GM21447 (cell line): ENCODE data around the gene ATF3.
"Not testable (repeated sequence)": the region's sequence is repeated elsewhere in the genome, so short reads cannot be mapped to it uniquely, and the experiment has no call there.

Experiments used
- ATAC-seq: cut with Tn5 transposase; IDR thresholded peaks from one replicate; pipeline ENCODE4 v1.9.1; 2021; ENCODE audit not compliant: unreplicated experiment

The ATF3 gene

DNA sequence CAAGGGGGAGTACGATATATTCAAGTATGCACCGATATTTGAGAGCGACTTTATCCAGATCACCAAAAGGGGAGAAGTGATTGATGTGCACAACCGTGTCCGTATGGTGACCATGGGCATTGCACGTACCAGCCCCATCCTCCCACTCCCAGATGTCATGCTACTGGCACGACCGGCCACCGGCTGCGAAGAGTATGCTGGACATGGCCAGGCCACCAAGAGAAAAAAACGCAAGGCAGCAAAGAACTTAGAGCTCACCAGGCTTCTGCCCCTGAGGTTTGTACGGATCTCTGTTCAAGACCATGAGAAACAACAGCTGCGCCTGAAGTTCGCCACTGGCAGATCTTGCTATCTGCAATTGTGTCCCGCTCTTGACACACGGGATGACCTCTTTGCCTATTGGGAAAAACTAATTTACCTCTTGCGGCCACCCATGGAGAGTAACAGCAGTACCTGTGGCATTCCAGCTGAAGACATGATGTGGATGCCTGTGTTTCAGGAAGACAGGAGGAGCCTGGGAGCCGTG lies 16.5 kb downstream of the ATF3 start:
- no peak for ATAC-seq

DNA sequence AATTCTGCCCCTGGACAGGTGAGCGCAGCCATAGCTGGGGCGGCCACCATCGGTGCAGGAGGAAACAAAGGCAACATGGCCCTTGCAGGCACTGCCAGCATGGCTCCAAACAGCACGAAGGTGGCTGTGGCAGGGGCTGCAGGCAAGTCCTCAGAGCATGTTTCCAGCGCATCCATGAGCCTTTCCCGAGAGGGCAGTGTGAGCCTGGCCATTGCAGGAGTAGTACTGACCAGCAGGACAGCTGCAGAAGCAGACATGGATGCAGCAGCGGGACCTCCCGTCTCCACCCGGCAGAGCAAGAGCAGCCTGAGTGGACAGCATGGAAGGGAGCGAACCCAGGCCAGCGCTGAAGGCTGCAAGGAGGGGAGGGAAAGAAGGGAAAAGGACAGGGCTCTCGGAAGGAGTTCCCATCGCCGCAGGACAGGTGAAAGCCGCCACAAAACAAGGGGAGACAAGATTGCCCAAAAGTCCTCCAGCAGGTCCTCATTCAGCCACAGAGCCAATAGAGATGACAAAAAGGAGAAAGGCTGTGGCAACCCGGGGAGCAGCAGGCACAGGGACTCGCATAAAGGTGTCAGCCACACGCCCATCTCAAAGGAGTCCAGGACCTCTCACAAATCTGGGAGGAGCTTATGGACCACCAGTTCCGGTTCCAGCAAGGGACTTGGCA lies 17.4 kb downstream of the ATF3 start:
- no peak for ATAC-seq

DNA sequence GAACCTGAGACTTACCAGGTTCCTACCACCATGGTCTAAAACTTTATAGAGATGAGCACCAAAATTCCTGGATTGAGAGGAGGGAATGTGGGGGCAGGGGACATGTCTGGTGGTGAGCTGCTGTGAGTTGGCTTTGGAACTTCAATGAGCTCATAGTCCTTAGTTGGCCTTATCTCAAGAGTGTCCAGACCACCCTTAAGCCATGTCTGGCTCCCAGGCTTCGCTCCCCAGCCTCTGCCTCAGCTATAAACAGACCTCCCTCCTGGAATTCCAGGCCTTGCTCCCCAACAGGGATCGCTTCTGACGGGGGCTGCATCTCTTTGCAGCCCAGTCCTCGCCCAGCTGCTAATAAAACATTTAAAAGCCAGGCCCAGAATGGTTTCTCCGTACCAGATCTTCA lies 19.5 kb downstream of the ATF3 start:
- ATAC-seq, result no peak

DNA sequence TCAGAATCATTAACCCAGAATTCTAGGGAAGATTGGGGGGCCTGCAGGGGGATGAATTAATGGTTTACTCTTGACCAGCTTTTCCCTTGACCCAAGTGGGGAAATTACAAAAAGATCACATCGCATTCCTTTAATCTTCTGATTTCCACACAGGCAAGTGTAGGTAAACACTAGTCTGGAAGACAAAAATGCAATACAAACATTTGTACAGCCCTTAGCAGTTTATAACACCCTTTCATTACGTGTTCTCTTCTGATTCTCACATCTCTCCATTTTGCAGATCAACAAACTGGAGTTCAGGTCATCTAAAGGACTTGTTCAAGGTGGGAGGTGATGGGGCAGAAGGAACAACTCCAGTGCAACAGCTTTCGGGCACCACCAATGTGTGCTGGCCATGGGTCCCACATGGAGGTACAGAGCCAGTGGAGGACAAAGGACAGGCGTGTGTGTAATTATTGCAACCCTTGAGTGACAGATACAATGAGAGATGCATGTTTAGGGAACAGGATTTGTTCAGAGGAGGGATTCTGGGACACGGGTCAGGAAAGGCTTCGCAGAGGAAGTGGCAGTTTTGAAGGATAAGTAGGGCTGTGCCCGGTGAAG lies 20.4 kb downstream of the ATF3 start:
- no peak for ATAC-seq

DNA sequence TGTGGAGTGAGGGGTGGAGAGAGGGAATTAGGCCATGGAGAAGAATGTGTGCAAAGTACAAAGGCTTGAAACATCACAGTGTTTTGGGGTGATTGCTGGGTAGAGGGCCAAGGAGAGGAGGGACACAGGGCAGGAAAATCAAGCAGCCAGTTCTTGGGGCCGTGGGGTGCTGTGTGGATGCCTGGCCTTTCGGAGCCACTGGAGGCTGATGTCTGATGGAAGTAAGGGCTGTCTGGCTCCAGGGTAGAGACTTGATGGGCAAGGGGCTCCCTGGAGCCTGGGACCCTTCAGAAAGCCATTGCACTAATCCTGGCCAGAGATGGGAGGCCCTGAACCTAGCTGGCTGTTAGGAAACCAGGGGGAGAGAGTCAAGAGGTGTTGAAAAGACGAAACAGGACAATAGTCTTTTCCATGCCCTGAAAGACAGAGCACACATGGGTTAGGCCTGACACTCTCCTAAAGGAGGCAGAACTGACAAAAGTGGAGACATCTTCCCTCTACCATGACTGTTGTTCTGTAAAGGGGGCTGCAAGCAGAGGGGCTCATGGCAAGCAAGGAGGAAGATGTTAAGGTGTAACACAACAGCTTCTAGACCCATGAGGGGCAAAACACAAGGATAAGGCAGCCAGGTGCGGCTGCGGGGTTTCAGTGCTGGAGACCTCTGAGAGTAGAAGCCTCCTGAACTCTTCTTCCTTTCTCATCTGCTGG lies 21.0 kb downstream of the ATF3 start:
- no peak for ATAC-seq

DNA sequence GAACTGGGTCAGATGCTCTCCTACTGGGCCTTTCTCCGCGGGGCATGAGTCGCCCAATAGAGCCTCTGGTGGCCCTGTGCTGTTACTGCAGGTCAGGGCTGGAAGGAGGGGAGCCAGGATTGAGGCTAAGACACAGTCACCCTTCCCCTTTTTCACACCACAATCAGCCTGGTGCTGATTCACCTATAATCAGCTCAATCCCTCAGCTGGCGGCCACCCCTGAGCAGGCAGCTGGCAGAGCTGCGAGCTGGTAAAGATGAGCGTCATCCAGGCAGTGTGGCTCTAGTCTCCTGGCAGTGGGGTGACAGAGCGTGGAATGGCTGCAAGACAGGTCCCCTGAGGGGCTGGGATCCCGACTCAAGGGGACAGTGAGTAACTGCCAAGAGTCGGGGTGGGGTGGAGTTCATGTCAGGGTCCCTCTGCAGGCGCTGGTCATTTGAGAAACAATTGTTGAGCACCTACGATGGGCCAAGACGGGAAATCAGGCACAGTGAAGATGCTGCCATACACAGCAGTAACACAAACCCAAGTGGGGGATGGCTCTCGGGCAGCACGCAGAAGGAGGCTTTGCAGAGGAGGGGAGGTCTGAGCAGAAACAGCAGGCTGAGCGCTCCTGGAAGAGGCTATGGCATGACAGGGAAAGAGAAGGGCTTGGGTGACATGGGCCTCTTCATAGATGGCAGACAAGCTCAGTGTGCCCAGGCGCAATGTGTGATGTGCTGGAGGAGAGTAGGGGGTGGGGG lies 21.8 kb downstream of the ATF3 start:
- peak; percentile 93 for ATAC-seq

DNA sequence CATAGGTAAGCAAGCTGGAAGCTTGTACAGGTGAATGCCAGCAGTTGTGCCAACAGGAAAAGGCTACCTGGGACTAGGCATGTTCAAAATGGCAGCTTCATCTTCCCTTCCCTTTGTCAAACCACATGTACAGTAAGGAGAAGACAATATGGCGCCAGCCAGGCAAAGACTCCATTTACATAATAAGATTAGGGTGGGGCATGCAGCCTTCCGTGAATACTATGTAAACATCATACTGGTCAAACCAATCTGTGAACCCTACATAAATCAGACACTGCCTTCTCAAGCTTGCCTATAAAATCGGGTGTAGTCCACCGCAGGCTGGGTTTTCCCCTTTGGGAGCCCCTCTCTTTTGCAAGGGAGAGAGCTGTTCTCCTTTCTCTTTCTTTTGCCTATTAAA lies 24.6 kb downstream of the ATF3 start:
- no peak for ATAC-seq

DNA sequence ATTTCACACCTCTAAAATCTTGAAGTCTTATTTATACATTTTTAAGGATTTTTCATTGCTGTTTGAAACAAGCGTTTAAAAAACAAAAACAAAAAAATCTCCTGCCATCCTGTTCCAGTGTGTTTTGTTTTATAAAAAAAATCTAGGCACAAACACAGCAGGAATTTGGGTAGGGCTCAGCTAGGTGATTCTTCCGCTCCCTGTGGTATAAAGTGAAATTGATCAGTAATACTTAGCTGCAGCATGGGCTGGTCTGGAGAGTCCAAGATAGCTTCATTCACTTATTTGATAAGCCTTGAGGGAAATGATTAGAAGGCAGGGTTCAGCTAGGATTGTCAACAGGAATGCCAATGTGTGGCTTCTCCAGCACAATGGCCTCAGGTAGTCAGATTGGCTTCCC lies 25.7 kb downstream of the ATF3 start:
- ATAC-seq, result no peak

DNA sequence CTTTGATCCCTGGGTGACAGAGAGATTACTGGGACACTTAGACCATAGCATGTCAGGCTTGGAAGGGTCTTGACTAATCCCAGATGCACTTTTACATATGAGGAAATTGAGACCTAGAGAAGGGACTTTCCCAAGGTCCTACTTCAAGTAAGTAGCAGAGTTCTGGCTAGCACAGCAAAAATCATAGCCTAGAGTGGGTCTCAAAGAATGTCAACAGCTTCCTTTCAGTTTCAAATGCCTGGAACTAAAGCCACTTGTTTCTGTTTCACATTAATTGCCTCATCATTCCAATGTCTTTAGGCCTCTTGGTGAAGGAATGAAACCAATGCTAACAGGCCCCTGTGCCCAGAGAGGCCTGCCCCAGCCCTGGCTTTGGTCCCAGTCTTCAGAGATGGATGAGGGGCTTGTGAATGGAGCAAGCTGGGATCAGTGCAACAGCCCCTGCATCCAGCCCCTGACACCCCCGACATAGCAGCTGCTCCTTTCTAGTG lies 26.6 kb downstream of the ATF3 start:
- no peak for ATAC-seq

DNA sequence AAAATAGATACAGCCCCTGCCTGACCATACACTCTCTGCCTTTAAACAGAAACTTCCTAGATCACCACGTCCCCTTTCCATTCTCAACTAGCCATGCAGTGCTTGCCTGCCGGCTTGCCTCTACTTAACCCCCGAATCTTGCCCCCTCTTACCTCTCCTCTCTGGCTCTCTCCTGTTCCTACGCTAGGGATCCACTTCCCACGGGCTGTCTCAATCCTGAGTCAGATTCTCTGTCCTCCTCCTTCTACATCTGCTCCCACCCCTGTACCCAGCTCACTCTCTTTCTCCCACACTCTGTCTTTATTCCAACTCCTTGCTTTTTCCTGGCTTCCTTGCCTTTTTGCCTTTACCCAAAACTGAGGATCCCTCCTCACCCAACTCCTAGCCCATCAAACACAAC lies 29.3 kb downstream of the ATF3 start:
- ATAC-seq, result no peak

DNA sequence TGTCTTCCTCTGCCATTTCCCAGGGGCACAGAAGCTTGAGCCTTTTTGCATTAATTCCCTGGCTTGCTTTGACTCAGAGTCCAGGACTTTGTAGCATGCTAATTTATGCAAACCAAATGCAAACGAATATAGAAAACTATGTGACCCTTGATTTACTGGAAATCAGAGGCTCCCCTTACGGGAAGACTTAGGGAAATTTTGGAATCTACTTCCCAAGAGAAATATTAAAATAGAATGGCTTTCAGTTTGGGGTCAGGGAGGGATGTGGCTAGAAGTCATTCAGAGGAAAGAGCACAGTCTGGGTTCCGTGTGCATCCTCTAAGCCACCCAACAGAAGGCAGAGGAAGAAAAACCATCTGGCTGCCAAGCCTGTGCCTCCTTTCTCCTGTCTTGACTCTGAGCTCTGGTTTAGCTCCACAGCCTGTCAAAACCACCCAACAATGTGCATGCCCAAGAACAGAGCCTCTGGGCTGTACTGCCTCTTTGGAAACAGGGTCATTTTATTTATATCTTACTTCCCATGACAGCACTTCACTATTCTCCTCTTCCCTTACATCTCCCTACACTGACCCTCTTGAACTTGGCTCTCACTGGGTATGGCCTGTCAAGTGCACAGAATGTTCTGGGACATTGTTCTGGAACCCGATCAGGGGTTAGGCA lies 30.1 kb downstream of the ATF3 start:
- ATAC-seq, result no peak

DNA sequence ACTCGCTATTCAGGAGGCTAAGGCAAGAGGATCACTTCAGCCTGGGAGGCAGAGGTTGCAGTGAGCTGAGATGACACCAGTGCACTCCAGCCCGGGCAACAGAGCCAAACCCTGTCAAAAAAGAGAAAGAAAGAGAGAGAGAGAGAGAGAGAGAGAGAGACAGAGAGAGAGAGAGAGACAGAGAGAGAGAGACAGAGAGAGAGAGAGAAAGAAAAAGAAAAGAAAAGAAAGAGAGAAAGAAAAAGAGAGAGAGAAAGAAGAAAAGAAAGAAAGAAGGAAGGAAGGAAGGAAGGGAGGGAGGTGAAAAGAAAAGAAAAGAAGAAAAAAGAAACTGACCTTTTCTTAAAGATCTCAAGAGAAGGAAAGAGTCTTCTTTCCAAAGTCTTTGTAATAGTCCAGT lies 31.0 kb downstream of the ATF3 start:
- not testable (repeated sequence) for ATAC-seq

DNA sequence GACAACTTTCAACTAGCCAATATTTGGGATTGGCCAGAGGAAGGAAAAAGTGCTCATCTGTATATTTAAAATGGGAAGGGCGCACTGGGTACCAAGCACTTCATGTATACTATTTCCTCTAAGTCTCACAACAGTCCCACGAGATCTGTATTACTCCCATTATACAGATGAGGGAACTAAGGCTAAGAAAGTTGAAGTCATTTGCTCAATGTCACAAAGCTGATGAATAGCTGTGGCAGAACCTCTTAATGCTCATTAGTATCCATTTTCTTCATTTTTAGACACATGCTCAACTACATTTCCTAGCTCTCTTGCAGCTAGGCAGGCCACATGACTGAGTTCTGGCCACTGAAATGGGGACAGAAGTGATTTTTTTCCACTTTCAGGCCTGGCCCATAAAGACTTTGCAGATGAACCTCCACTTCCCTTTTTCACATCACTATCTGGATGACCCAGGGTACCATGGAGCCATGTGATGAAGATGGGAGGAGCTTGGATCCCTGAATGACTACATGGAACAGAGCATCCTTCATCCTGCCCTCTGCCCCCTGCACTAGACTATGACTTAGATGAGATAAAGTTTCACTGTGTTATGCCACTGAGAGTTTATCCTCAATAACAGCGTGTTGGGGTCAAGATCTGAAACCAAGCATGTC lies 31.8 kb downstream of the ATF3 start:
- no peak for ATAC-seq

DNA sequence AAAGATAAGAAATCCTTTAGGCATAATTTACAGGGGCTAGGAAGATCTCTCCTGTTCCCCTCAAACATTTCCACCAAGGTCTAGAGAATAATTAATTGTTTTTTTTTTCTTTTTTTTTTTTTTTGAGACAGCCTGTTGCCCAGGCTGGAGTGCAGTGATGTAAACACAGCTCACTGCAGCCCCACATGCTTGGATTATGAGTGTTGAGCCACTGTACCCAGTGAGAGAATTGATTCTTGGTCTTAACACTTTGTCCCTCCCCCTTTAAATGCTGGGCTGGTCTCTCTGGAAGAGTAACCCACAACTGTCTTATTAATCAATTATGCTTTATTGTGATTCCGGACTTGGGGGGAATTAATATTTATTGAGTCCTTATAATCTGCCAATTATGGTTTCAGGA lies 33.4 kb downstream of the ATF3 start:
- no peak for ATAC-seq

DNA sequence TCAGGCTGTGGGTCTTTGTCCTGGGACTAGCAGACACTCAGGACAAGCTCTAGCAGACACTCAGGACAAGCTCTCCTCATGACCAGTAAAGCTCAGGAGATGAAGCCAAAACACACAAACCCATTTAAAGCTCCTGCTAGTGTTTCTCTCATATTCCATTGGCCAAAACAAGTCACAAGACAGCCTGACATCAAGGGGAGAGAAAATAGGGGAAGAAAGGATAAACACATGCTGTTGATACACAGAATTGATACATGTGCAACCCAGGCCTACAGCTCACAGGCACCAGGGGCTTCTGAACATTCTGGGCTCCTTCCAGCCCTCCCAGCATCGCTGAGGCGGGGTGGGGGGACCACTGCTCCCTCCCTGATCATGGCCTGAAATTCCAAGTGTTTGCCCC lies 35.3 kb downstream of the ATF3 start:
- no peak for ATAC-seq

DNA sequence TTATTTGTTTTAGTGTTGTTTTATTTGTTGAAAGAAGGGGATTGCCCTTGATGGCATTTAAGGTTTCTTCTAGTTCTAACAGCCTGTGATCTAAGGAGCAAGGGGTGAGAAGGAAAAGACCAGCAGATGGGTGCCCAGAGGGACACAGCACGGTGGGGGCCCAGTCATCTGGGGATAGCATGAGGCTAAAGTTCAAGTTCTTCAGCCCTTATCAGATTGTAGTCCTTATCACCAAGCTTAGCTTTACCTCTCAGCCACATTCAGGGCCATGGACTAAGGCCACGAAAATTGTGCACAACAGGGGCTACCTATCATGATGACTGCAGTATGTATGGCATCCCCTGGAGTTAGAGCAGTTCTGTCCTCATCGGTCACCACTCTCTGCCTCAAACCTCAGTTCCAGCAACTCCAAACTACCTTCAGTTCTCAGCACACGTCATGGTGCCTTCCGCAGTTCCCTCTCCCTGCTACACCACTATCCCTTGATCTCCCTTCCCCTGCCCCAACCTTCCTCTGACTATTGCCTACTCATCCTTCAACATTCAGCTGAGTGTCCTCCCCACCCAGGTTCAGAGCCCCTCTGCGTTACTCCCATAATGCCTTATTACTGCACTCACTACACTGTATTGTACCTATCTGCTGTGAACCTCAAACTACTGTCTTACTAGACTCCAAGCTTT lies 36.4 kb downstream of the ATF3 start:
- ATAC-seq, result no peak

DNA sequence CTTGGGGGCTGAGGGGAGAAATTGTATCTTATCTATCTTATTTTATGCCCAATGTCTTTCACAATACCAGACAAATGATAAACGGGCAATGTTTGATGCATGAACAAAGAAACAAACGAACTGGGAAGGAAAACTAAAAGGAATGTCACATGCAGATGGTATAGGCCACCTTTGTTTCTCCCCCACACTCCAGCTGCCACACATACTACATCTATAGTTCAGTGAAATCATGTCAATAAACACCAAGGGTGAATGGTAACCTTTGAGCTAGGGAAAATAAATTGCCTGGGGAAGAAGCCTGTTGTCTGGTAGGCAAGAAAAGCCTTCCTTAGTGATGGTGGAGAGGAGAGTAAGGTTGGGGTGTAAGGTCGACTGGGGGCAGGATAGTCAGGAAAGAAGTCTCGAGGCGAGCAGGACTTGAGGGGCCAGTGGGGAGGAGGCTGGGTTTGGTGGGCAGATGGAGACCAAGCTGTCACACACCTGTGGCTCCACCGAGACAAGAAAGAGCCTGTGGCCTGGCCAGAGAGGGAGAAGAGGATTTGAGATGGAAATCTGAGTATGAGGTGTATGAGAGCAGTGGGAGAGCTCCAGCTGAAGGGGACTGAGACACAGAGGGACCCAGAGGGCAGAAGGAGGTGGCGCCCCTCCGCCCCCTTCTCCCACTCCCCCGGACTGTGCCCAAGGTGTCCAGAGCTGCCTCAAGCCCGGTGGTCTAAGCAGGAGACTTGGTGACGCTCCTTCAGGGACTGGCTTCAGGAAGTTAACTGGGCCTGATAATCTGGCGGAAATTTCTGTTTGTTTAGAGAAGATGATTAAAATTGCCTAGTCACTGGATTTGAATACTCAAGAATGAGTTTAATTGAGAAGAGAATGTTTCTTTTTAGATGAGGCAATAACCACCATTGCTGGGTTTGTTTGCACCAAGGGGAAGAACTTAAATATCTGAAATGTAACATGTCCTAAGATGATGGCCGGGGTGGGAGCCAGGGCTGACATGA lies 37.3 kb downstream of the ATF3 start:
- ATAC-seq, result no peak

DNA sequence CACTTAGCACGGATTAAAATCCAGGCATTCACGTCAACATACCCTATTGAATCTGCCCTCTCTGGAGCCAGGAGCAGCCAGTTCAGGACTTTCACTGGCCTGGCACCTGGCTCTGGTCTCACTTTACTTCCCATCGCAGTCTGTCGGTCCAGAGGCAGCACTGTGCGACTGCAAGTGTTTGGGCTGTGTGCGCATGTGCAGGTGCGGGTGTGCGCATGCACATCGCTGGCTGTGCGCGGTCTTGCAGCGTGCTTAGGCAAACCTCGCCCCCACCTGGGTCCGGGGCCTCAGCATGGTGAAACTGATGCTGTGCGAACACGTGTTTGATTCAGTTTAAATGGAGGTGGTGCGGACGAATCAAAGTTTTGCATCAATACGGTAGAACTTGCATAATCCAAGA lies 38.0 kb downstream of the ATF3 start:
- ATAC-seq, result no peak

DNA sequence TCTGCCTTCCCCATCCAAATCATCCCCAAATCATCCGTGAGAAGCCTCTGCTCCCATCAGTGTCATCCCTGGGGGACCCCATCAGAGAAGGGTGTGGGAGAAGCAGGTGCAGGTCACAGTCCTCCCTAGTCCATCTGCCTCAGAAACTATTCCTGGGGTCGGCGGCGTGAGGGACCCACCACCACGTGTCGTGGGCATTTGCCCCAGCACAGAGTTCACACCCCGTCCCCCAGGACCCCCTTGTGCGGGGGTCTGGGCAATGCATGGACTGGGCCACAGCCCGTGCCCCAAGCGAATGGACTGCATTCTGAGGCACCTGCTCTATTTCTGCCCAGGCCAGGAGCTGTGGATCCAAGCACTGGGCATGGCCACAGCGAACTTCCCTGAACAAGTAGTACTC lies 38.4 kb downstream of the ATF3 start:
- no peak for ATAC-seq
